Endometrial microvascular endothelial cells (primary cell): ENCODE measurements around the gene NEMP2. TPM values are rescaled to one million over a fixed set of nuclear protein-coding genes. Genes with fewer than 3 reads are reported as not detected.

Experiments
- in situ Hi-C: cut with HindIII; loops from 2 replicates; pipeline ENCODE4 v1.10.0; 2017; ENCODE audit warnings: low sequenced_read_pairs, low pct_unique_long_range_greater_than_20kb; ENCODE audit errors: inconsistent ontology term
- total RNA-seq: library from RNA; depleted of rRNA; stranded (reverse); fragments of >200 nt; gene quantifications from one replicate; pipeline ENCODE4 v1.2.3, GENCODE V29; 2015; ENCODE audit errors: inconsistent ontology term

The NEMP2 gene, protein sequence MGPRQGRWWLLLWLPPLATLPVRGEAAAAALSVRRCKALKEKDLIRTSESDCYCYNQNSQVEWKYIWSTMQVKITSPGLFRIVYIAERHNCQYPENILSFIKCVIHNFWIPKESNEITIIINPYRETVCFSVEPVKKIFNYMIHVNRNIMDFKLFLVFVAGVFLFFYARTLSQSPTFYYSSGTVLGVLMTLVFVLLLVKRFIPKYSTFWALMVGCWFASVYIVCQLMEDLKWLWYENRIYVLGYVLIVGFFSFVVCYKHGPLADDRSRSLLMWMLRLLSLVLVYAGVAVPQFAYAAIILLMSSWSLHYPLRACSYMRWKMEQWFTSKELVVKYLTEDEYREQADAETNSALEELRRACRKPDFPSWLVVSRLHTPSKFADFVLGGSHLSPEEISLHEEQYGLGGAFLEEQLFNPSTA
- 4.2 TPM for total RNA-seq

DNA sequence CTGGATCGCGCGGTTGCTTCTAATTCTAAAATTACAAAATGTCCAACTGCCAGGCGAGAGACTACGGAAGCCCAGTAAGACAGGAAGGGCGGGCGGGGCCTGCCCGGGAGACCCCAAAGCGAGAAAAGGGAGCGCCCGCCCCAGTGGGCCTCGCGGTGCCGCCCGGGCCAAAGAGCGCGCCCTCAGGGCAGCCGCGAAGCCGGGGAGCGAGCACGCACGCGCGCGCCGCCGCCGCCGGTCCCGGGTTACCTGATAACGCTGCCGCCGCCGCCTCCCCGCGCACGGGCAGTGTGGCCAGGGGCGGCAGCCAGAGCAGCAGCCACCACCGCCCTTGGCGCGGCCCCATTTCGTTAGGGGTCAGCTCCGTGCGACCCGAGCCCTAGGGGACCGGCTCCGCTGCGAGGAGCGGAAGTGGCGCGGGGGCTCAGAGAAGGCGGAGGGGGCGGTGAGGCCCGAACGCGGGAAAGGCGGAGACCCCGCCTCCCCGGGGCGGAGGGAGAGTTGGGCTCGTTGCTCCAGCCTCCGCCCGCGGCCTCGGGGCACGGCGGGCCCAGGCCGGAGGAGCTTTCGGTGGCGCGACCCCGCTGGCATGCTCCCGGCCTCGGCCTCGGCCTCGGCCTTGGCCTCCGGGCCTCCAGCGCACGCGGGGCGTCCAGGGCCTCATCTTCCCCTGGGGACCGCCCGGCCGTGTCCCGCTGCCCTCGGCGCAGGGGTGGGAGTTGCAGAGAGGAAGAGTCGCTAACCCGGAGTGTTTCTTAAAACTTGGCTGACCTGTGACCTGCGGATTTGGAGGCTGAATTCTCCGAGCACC, at the start of gene NEMP2:
Gene NEMP2 (minus strand): TSS at position 413 of the 811 bp plus-strand sequence. CDS start 67 bp downstream, at position 346.
- in situ Hi-C loops, result no loop called here

DNA sequence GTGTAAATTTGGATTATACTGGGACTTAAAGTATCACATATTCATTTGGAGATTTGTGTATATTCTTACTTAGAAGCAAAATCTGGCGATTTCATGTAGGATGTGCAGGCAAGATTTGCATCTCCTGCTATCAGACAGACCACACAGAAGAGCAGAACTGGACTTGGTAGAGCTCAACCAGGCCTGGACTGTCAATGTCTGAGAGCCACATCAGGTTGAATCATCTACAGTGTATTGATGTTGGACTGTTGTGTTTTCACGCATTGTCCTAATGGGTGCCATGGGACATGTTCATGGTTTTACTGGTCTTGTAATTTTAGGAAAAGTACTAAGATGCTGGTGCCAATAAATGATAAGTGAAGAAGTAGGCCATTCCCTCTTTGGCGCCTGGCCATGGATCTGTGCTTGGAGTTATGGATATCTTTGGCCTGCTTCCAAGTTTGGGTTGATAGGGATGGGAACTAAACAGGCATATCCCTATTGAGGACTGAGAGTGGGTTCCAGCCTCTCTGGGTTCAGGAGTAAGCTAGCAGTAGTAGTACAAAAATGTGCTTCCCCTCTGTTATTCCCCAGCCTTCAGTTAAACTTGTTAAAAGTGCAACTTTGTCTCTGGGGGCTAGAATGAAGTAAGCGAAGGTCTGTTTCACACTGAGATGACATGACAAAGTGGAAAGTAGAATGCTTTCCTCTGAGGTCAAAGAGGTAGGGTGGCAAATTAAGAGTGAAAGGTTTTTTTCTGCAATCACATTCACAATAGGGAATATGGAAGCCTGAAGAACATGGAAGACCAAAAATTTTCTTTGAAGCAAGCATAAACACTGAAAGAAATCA, 49.2 kb upstream of the NEMP2 start:
- in situ Hi-C loops, result no loop called here

DNA sequence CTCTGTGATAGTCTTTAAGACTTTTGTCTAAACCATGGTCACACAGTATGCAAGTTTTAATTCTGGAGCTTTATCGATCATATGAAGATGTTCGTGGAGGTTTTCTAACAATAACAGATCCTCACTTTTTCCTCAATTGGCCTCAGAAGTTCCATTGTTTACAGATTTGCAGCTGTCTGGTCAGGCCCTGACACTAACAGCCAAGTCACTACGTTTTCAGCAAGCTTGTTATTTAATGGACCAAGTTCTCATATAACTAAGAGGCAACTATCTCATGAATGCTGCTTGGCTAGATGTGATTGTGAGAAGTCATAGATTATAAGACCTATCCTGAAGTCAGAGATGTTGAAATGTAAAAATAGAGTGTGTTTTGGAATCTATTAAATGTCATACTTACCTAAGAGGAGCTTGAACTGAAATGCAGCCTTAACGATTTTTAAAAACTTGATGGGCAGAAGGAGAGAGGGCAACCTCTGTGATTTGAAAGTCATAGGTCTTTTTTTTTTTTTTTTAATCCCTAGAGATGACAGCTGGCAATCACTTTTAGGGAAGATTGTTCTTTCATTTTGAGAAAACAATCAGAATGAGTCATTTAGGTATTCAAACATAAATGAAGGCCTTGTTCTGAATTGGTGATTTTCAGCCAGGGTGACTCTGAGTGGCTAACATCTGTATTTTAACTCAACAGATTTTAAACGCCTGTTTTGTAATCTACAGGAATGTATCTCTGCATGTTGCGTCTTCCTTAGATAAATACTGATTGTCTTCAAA, 48.4 kb upstream of the NEMP2 start:
- in situ Hi-C loops, result no loop called here

DNA sequence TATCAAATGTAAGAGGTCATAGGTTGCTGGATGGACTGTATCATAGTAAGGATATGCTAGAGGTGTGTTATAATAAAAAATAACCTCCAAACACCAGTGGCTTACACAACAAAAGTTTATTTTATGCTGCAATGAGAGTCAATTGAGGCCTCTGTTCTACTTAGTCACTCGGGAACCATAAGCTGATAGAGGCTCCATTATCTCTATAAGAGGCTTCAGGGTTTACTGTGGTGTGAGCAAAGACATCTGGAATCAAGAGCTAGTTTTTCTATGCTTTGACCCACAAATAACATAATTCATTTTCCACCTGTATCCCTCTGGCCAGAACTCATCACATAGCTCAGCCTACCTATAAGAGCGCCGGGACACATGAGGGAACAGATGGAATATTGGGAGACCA, 47.5 kb upstream of the NEMP2 start:
- in situ Hi-C loops, result no loop called here

DNA sequence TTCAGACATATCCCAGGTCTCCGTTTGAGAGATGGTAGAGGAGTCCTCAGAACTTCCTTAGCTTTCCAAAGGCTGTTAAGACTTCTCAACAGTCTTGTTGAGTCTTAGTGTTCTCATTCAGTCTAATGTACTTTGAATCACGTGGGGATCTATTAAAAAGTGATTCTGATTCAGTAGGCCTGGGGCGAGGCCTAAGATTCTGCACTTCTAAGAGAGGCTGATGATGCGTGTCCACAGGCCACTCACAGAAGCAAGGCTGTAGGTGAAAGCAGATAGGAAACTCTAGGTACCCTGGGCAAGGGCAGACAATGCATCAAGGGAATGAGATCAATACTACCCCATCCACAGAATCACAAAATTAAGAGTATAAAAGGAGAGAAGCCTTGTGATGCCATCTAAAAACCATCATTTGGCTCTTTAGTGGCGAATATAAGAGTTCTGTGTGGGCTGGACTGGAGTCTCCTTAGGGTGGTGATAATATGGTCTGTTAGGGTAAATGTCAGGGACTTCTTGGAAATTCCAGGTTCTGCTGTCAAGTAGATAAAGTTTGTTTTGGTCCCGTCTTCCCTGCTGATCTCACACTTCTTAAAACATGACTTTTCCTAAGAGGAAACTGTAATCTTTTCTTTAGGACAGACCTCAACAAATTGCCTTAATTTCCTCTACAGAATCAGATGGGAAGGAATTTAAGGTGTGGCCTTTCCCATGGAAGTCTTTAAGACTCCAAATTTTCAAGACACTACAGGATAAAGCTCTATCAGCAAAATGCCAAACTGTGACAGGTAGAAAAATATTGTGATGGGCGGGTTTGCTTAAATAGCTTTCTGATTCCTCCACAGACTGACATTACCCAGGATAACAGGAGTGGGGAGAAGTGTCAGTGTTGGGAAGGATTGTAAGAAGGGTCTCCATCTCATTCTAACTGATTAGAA, 45.7 kb upstream of the NEMP2 start:
- in situ Hi-C loops, result no loop called here

DNA sequence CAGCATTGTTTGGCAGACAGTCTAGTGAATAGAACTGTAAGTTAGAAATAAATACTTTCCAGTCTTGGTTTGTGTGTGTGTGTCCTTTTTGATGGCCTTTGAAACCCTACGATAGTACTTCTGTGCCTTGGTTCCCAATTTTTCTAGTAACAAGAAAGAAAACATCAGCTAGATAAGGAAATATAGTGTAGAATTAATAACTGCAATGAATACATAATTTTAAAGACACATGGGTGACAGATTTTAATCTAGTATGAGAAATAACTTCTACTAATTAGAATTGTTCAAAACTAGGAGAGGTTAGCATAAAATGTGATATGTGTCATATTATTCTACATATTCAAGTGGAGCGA, 44.5 kb upstream of the NEMP2 start:
- in situ Hi-C loops, result no loop called here

DNA sequence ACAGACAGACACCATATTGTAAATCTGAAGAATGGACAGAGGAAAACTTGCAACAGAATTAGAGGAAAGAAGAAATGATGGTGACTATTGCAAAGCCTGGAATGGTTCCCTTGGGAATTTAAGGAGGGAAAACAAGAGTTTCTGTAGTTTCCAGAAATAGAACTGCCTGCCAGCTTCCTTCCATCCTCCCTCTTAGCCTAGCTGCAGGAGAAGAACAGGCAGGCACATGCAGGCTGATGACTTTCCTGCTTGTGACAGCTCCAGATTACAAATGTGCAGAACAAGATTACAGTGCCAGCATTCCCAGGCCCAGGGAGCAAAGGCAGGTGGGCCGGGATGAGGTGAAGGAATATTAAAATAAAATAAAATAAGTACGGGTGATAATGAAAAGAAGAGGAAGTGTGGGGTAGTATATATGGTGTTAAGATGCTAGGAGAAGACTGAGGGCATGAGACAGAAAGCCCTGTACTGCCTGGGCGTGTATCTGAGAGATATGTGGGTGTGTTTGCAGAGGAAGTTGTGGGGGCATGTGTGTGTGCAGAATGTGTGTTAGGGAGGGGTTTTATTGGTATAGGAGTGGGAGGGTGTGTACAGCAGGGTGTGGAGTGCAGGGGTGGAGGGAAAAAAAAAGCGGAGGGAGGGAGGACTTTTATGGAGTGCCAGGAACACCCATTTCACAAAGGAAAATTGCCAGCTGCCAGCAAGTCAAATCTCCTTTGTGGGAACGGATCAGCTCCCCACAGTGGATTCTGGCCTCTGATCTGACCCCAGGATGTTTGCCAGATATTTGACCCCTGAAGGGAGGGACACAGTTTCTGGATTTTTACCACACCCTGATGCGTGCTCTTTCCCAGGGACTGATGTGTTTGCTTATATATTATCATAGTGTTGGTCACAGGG, 43.9 kb upstream of the NEMP2 start:
- in situ Hi-C loops, result no loop called here

DNA sequence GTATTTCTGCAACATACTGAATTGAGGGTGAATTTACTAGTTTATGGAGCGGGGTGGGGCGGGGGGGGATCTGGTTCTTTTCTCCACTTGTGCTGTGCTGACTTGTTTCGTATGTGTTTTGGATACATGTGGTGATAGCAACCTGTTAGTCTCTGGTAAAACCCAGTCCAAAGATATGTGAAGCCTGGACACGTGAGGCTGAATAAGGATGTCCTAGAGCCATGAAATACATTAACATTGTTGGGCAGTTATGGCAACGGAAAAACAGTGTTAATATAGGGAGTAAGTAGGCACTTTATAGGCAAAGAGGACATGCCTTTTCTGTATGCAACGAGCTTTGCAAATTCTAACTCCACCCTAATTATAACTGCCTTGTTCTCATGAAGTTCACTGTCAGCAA, 42.1 kb upstream of the NEMP2 start:
- in situ Hi-C loops, result no loop called here

DNA sequence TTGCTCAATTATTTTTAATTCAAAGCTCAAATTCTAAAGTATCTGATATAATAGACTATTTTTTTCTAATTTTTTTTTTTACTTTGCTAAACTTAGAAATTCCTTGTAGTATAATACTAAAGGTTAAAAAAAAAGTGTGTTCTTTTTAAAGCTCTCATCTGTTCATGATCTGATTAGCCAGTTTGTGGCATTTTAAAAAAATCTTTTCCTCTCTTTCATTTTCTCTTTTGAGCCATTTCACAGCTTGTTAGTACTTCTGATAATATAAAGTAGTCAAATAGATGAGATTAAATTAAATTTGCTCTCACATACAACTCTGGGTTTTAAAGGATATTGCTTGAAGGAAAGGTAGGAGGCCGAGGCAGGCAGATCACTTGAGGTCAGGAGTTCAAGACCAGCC, 40.7 kb upstream of the NEMP2 start:
- in situ Hi-C loops, result no loop called here

DNA sequence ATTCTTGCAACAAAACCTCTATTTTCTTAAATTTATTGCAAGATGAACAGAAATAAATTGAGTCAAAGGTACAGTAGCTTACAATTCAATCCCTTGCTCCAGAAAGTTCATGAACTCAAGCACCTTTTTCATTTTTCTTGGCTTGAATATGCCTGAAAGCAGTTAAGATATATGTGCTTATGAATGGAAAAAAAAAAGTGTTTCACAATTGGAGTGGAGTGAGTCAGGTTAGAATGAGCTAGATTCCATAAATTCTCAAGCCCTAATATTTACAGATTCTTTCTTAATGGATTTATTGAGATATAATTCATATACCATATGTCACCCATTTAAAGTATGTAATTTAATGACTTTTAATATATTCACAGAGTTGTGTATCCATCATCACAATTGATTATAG, 39.6 kb upstream of the NEMP2 start:
- in situ Hi-C loops, result no loop called here

DNA sequence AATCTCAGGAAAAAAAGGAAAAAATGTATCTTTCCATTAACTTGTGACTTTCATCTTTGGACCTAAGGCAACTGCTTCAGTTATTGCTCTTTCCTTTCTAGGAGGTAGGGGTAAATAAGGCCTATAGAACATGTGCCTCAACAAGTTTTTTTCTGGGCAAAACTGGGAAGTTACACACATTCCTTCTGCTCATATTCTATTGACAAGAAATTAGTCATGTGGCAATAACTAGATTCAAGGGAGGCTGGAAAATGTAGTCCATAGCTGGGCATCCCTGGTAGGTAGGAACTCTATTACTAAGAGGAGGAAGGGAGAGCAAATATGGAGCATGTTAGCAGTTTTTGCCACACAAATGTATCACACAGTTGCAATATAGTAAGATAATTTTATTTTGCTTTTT, 37.7 kb upstream of the NEMP2 start:
- in situ Hi-C loops, result no loop called here

DNA sequence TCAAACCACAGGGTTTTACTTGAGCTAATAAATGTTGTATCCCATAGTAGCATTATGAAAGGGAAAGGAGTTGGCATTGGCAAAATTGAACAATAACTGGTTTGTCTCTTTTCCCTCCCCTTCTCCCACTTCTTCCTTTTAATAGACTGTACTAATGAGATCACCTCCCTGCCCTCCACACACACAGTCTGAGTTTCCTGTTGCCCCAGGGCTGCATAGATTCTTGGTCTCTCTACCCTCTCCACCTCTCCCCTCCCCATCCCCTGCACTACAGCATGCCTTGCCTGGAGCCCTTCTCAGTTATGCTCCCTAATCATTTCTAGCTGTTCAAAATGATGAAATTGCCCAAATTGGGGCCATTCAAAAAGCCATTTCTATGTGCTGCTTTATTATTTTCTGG, 37.2 kb upstream of the NEMP2 start:
- in situ Hi-C loops, result no loop called here

DNA sequence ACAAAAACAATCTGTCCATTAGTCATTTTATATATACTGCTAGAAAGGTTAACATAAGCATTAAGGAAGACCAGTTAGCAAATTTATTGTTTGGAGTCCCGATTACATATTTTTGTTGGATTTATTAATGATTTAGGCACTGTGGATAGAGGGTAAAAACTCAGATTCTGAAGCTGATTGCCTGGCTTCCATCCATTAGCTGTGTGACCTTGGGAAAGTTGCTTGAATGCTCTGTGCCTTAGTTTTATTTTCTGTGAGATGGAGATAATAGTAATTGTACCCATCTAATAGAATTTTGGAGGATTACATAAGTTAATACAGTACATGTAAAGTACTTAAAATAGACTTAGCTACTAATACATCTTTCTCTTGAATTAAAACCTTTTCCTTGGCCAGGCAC, 36.3 kb upstream of the NEMP2 start:
- in situ Hi-C loops, result no loop called here

DNA sequence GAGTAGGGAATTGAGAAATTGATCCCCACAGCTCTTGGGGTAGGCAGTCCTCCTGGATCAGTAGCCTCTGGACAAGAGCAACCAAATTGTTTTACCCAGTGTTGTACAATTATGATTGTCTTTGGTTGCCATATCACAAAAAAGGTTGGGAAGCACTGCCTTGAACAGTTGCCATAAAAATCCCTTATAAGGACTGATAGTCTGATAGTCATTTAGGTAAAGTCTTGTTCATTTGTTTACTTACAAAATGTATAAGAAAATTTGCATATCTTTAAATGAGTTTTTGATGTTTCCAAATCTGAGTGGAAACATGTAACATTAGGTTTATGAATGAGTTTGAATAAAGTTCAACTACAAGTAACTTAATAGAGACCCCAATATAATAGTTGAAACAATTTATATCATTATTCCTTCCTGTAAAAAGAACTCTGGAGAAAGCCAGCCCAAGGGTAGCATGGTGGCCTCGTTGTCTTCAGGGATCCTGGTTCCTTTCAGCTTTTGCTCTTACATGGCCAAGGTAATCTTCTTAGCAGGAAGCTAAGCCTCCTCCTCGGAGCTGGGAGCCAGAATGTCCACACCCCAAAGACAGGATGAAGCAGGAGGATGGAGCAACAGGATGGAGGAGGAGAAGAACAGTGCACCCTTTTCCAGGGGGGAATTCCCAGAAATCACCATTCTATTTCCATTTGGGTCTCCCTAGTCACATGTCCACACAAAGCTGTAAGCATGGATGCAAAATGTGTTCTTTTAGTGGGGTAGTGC, 35.7 kb upstream of the NEMP2 start:
- in situ Hi-C loops, result no loop called here

DNA sequence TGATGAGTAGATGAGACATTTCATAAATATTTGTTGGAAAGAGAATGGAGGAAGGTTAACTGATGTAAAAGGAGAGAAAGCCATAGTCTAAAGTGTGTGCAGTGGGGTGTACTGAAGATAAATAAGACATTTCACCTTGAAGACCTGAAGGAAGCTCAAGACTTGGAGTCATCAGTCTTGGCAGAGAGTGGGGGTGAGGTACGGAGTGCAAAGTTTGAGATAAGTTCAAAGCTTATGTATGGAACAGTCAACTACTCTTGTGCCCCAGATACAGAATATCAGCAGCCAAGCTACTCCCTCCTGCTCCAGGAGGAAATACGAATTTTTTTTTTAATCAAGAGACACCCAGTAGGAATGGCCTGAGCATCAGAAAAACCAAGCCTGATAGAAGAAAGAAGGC, 30.3 kb upstream of the NEMP2 start:
- in situ Hi-C loops, result no loop called here

DNA sequence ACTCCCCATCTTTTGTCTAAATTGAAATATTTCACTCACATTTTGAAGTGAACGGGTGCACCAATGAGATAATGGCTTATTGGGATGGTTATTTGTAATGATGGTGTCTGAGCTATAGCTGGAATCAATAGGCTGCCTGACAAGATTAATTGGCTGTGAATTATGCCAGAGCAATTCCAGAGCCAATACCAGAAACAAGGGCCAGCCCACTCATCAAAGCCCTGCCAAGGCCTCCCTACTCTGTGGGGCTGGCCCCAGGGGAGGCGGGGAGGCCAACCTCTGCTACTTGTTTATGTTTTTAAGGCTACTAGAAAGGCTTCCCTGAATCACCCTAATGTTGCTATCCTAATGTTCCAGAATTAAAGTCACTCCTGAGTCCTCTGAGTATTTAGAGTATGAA, 29.1 kb upstream of the NEMP2 start:
- in situ Hi-C loops, result no loop called here
